ENCODE results near the gene NAALADL1. TPM values are rescaled to one million over a fixed set of nuclear protein-coding genes. Genes with fewer than 3 reads are reported as not detected.

Gene NAALADL1
- total RNA-seq, 1 experiment from 2014 or later, result not detected

DNA sequence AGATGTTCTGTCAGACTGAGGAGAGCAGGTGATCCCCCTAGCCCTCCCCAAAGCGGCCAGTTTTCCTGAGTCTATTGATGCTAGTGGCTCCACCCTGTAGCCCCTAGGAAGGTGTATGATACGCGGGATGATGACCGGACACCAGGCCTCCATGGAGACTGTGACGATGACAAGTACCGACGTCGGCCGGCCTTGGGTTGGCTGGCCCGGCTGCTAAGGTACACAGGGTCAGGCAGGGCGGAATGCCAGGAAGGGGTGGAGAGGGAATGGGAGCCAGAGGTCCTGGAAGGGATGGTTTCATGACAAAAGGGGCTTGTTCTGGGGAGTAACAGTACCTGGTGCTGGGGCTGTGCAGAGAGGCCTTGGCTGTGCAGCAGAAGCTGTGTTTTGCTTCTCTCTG is 28.9 kb upstream of the NAALADL1 start:
- no peak overlapping the region for H3K9ac ChIP-seq (ENCODE audit: low read length)
- ChIA-PET CTCF (no interaction called here), RAD21 (ENCODE audit: low non-redundant PET in 1 of 2, low total read pairs in 2 of 2, uncharacterized antibody in 2 of 2, unreplicated experiment in 2 of 2) (no interaction called here), POLR2A (no interaction called here)
- no peaks in the 10 kb centered on the region for H3K9me2 ChIP-seq (ENCODE audit: insufficient read depth)
- TF ChIP-seq, protein P1, sequence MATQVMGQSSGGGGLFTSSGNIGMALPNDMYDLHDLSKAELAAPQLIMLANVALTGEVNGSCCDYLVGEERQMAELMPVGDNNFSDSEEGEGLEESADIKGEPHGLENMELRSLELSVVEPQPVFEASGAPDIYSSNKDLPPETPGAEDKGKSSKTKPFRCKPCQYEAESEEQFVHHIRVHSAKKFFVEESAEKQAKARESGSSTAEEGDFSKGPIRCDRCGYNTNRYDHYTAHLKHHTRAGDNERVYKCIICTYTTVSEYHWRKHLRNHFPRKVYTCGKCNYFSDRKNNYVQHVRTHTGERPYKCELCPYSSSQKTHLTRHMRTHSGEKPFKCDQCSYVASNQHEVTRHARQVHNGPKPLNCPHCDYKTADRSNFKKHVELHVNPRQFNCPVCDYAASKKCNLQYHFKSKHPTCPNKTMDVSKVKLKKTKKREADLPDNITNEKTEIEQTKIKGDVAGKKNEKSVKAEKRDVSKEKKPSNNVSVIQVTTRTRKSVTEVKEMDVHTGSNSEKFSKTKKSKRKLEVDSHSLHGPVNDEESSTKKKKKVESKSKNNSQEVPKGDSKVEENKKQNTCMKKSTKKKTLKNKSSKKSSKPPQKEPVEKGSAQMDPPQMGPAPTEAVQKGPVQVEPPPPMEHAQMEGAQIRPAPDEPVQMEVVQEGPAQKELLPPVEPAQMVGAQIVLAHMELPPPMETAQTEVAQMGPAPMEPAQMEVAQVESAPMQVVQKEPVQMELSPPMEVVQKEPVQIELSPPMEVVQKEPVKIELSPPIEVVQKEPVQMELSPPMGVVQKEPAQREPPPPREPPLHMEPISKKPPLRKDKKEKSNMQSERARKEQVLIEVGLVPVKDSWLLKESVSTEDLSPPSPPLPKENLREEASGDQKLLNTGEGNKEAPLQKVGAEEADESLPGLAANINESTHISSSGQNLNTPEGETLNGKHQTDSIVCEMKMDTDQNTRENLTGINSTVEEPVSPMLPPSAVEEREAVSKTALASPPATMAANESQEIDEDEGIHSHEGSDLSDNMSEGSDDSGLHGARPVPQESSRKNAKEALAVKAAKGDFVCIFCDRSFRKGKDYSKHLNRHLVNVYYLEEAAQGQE (IDR thresholded peaks at IDR 0.05; ENCODE audit: low read depth), result no peak
- TF ChIP-seq YY1 (IDR thresholded peaks at IDR 0.05; ENCODE audit: extremely low read depth, insufficient replicate concordance, low read depth, low read length) (no peak), CEBPB (IDR thresholded peaks at IDR 0.05; ENCODE audit: low read depth) (no peak), RAD21 (IDR thresholded peaks at IDR 0.05; ENCODE audit: low read depth) (no peak), EZH2 (IDR thresholded peaks at IDR 0.05) (no peak), SRF (IDR thresholded peaks at IDR 0.05; ENCODE audit: low read depth) (no peak), EGR1 (IDR thresholded peaks at IDR 0.05; ENCODE audit: low read depth) (no peak), ZNF274 (IDR thresholded peaks at IDR 0.05; ENCODE audit: low read depth, low read length) (no peak), ZFX (IDR thresholded peaks at IDR 0.05) (no peak), ELF1 (IDR thresholded peaks at IDR 0.05; ENCODE audit: borderline replicate concordance, low read depth) (no peak), FOSL1 (IDR thresholded peaks at IDR 0.05; ENCODE audit: low read depth) (no peak), SP1 (IDR thresholded peaks at IDR 0.05; ENCODE audit: low read depth) (no peak), POLR2AphosphoS5 (IDR thresholded peaks at IDR 0.05; ENCODE audit: low read depth, low read length) (no peak)
- TF ChIP-seq, protein P2, sequence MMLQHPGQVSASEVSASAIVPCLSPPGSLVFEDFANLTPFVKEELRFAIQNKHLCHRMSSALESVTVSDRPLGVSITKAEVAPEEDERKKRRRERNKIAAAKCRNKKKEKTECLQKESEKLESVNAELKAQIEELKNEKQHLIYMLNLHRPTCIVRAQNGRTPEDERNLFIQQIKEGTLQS (IDR thresholded peaks at IDR 0.05), result no peak
- TF ChIP-seq, protein P3, sequence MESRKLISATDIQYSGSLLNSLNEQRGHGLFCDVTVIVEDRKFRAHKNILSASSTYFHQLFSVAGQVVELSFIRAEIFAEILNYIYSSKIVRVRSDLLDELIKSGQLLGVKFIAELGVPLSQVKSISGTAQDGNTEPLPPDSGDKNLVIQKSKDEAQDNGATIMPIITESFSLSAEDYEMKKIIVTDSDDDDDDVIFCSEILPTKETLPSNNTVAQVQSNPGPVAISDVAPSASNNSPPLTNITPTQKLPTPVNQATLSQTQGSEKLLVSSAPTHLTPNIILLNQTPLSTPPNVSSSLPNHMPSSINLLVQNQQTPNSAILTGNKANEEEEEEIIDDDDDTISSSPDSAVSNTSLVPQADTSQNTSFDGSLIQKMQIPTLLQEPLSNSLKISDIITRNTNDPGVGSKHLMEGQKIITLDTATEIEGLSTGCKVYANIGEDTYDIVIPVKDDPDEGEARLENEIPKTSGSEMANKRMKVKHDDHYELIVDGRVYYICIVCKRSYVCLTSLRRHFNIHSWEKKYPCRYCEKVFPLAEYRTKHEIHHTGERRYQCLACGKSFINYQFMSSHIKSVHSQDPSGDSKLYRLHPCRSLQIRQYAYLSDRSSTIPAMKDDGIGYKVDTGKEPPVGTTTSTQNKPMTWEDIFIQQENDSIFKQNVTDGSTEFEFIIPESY (IDR thresholded peaks at IDR 0.05; ENCODE audit: extremely low read depth, insufficient replicate concordance, low read length), result no peak
- H2AFZ ChIP-seq (ENCODE audit: low read depth, low read length, poor library complexity, severe bottlenecking), result no peak overlapping the region
- H3K36me3 ChIP-seq (ENCODE audit: control insufficient read depth in 1 of 2, insufficient read depth in 2 of 2, low read length in 2 of 2), result peaks cover 0 to 18% of the 10 kb centered on the region in 2 experiments; a peak in 1 of 4 replicates
- H3K4me2 ChIP-seq (ENCODE audit: low read length), result no peak overlapping the region
- H3K4me1 ChIP-seq (ENCODE audit: control insufficient read depth in 1 of 2, insufficient read depth in 2 of 2, low read length in 2 of 2), result peaks cover 7 to 16% of the 10 kb centered on the region in 2 experiments; a peak in 3 of 4 replicates
- DNase-seq (ENCODE audit: low read depth, low spot score) (no peak), ATAC-seq (no peak)
- no peak overlapping the region for H3K4me3 ChIP-seq (replicated peaks in 1 of 2; ENCODE audit: low read depth in 1 of 2, low read length in 2 of 2)
- H3K9me3 ChIP-seq (ENCODE audit: control insufficient read depth in 1 of 2, insufficient read depth in 1 of 2, low read depth in 1 of 2, low read length in 2 of 2), result no peaks in the 10 kb centered on the region
- no peak overlapping the region for H3K27ac ChIP-seq (ENCODE audit: low read depth, low read length)
- BruUV-seq (replicated peaks), result no TSS peak
- intact Hi-C loops (cut with micrococcal nuclease), result no loop called here
- no peaks in the 10 kb centered on the region for H4K20me1 ChIP-seq (ENCODE audit: insufficient read depth)
- peaks cover 22% of the 10 kb centered on the region for H3K79me2 ChIP-seq (ENCODE audit: insufficient read depth, low read length)
- H3K27me3 ChIP-seq (ENCODE audit: insufficient read depth, low read length), result no peaks in the 10 kb centered on the region
